GM23338 (cell line): ENCODE measurements around the gene TMEM30B. TPM values are rescaled to one million over a fixed set of nuclear protein-coding genes. Genes with fewer than 3 reads are reported as not detected.

ENCODE experiments used
- ATAC-seq: fragments of 200-7000 bp; cut with Tn5 transposase; 3 replicates; pipeline ENCODE4 v1.9.1; 2020
- DNase-seq: peaks from one replicate; pipeline ENCODE4 v3.0.0-alpha.2; 2015; ENCODE audit warnings: low spot score
- H2AFZ ChIP-seq: fragments of 200-600 bp; sonication (generic); 2 replicates; pipeline ENCODE4 v1.8.0; 2016; ENCODE audit warnings: antibody characterized with exemption, mild to moderate bottlenecking, moderate library complexity
- H3F3A ChIP-seq: fragments of 200-600 bp; sonication (generic); replicated peaks from 2 replicates; pipeline ENCODE4 v1.8.0; 2017; ENCODE audit warnings: antibody characterized with exemption, mixed run types, low read depth
- H3K27ac ChIP-seq: fragments of 200-600 bp; sonication (generic); 2 replicates; pipeline ENCODE4 v1.6.1; 2016; ENCODE audit warnings: low read depth
- H3K27me3 ChIP-seq: fragments of 200-600 bp; sonication (generic); 2 replicates; pipeline ENCODE4 v1.8.0; 2016; ENCODE audit warnings: mild to moderate bottlenecking, mixed run types, moderate library complexity; ENCODE audit not compliant: insufficient read depth
- H3K36me3 ChIP-seq: fragments of 200-600 bp; sonication (generic); 2 replicates; pipeline ENCODE4 v1.8.0; 2016; ENCODE audit warnings: mild to moderate bottlenecking; ENCODE audit not compliant: insufficient read depth
- H3K4me1 ChIP-seq: fragments of 200-600 bp; sonication (generic); 2 replicates; pipeline ENCODE4 v1.8.0; 2016; ENCODE audit warnings: mild to moderate bottlenecking, moderate library complexity; ENCODE audit not compliant: insufficient read depth
- H3K4me2 ChIP-seq: fragments of 200-600 bp; sonication (generic); 2 replicates; pipeline ENCODE4 v1.7.1; 2017; ENCODE audit warnings: mixed run types
- H3K4me3 ChIP-seq: fragments of 200-600 bp; sonication (generic); 2 replicates; pipeline ENCODE4 v1.6.1; 2016; ENCODE audit warnings: mixed run types
- H3K79me2 ChIP-seq: fragments of 200-600 bp; sonication (generic); replicated peaks from 2 replicates; pipeline ENCODE4 v1.8.0; 2017; ENCODE audit warnings: mild to moderate bottlenecking; ENCODE audit not compliant: insufficient read depth
- H3K9me2 ChIP-seq: fragments of 200-600 bp; sonication (generic); 2 replicates; pipeline ENCODE4 v1.8.0; 2017; ENCODE audit not compliant: insufficient read depth
- H4K20me1 ChIP-seq: fragments of 200-600 bp; sonication (generic); replicated peaks from 2 replicates; pipeline ENCODE4 v1.8.0; 2017; ENCODE audit warnings: mild to moderate bottlenecking; ENCODE audit not compliant: insufficient read depth
- H3K27ac Mint-ChIP-seq: 2 replicates; pipeline ENCODE4 v1.8.0; 2020; ENCODE audit warnings: inconsistent platforms, mild to moderate bottlenecking, moderate library complexity, mixed read lengths
- H3K27me3 Mint-ChIP-seq: 3 replicates; pipeline ENCODE4 v1.8.0; 2022; ENCODE audit warnings: low read depth, mild to moderate bottlenecking, moderate library complexity, mixed read lengths, inconsistent platforms; ENCODE audit not compliant: insufficient read depth, poor library complexity
- H3K36me3 Mint-ChIP-seq: 3 replicates; pipeline ENCODE4 v1.8.0; 2021; ENCODE audit warnings: low read depth, mild to moderate bottlenecking, inconsistent platforms, moderate library complexity, mixed read lengths
- H3K4me1 Mint-ChIP-seq: 3 replicates; pipeline ENCODE4 v1.8.0; 2020; ENCODE audit warnings: mild to moderate bottlenecking, inconsistent platforms, mixed read lengths
- H3K4me3 Mint-ChIP-seq: 3 replicates; pipeline ENCODE4 v1.8.0; 2021; ENCODE audit warnings: moderate library complexity, mild to moderate bottlenecking, inconsistent platforms, mixed read lengths
- H3K9me3 Mint-ChIP-seq: 3 replicates; pipeline ENCODE4 v1.8.0; 2020; ENCODE audit warnings: moderate library complexity, mild to moderate bottlenecking, inconsistent platforms, mixed read lengths
- CREB1 ChIP-seq: fragments of 250-450 bp; sonication (Bioruptor Pico); IDR thresholded peaks from 2 replicates; pipeline ENCODE4 v1.5.0; 2020; ENCODE audit warnings: low read depth, mild to moderate bottlenecking, moderate library complexity
- CTCF ChIP-seq, 2 experiments: fragments of 200-600 bp in 1 of 2; sonication (generic) in 1 of 2; conservative IDR thresholded peaks; 2 replicates each; pipeline versions ENCODE4 v1.5.1 to v1.6.1; 2016 to 2017; ENCODE audit warnings: antibody characterized with exemption in 2 of 2, low read depth in 2 of 2, mild to moderate bottlenecking in 2 of 2, moderate library complexity in 1 of 2
- ZNF462 ChIP-seq: fragments of 250-450 bp; sonication (Bioruptor Pico); IDR thresholded peaks from 2 replicates; pipeline ENCODE4 v1.5.0; 2020; ENCODE audit warnings: mild to moderate bottlenecking, moderate library complexity
- polyA plus RNA-seq: library from polyadenylated mRNA; unstranded; fragments of >200 nt; fragmentation: Nextera tagmentation; extraction: Ambion mirVana; gene quantifications from 2 replicates; pipeline ENCODE4 v1.2.1, GENCODE V29; 2016
- total RNA-seq: library from RNA; depleted of rRNA; stranded (reverse); fragments of >200 nt; shearing (Covaris generic); gene quantifications from 2 replicates; pipeline ENCODE4 v1.2.3, GENCODE V29; 2014; rRNA removed

Gene TMEM30B
- total and polyA plus RNA-seq, 2 experiments from 2014 or later, result 7.2 to 22.9 TPM

GRCh38 chr14:61227884-61228591 is 53.1 kb downstream of the TMEM30B start:
- no peak overlapping the region for H3K4me2 ChIP-seq
- H3K27ac ChIP-seq, result no peak overlapping the region; the same call in 1 of the 2 replicates
- H3K36me3 ChIP-seq, result no peaks in the 10 kb centered on the region
- DNase-seq (no peak), ATAC-seq (no peak)
- H3K9me2 ChIP-seq, result 0 out of 2 replicates have a peak, but pooled peaks cover 3% of the 10 kb centered on the region
- H2AFZ ChIP-seq, result peak overlapping the region; percentile 33; the same call in 1 of the 2 replicates
- H3K4me3 ChIP-seq, result no peak overlapping the region
- no peaks in the 10 kb centered on the region for H3K27me3 ChIP-seq
- Mint-ChIP-seq H3K27me3 (no peaks in the 10 kb centered on the region), H3K4me1 (peaks cover 12% of the 10 kb centered on the region), H3K9me3 (no peaks in the 10 kb centered on the region), H3K27ac (no peak overlapping the region), H3K36me3 (no peaks in the 10 kb centered on the region), H3K4me3 (no peak overlapping the region)
- no peaks in the 10 kb centered on the region for H3K79me2 ChIP-seq
- no peak for TF ChIP-seq CREB1
- no peak for TF ChIP-seq ZNF462 (CRISPR knock-in tag)
- TF ChIP-seq CTCF (conservative IDR thresholded peaks at IDR 0.05; ENCODE audit: low read depth in 2 of 2), result no peak
- H4K20me1 ChIP-seq, result no peaks in the 10 kb centered on the region
- peaks cover 14% of the 10 kb centered on the region for H3K4me1 ChIP-seq
- H3F3A ChIP-seq, result no peaks in the 10 kb centered on the region

Other genes starting within 250 kb of the TMEM30B start
- 10.0 and 10.1 TPM in 2 replicates for gene PRKCH, start 40.2 kb upstream of the TMEM30B start, total RNA-seq
- gene PRKCH, start 40.2 kb upstream of the TMEM30B start, polyA plus RNA-seq, result 5.3 and 5.4 TPM in 2 replicates